SK-N-SH treated with all-trans-retinoic acid at 6 μM for 48 hours (cell line): ENCODE data around the gene VAV3.

Experiments used
- PPARA ChIP-seq: fragments of 250-450 bp; sonication (Bioruptor Pico); IDR thresholded peaks from 2 replicates; pipeline ENCODE4 v1.5.0; 2020; ENCODE audit warnings: mild to moderate bottlenecking, borderline replicate concordance
- ZNF8 ChIP-seq: fragments of 450-650 bp; formaldehyde crosslinking; IDR thresholded peaks from 2 replicates; pipeline ENCODE4 v1.5.0; 2020; ENCODE audit warnings: mild to moderate bottlenecking, moderate library complexity
- TF ChIP-seq, protein P1 (sequence below): fragments of 250-450 bp; sonication (Bioruptor Pico); IDR thresholded peaks from 2 replicates; pipeline ENCODE4 v1.5.1; 2021; ENCODE audit warnings: mild to moderate bottlenecking, moderate library complexity

GRCh38 chr1:107795994-107796393 lies 169.0 kb downstream of the VAV3 start:
- TF ChIP-seq PPARA (CRISPR knock-in tag) (no peak), ZNF8 (CRISPR knock-in tag) (no peak)
- TF ChIP-seq, protein P1, sequence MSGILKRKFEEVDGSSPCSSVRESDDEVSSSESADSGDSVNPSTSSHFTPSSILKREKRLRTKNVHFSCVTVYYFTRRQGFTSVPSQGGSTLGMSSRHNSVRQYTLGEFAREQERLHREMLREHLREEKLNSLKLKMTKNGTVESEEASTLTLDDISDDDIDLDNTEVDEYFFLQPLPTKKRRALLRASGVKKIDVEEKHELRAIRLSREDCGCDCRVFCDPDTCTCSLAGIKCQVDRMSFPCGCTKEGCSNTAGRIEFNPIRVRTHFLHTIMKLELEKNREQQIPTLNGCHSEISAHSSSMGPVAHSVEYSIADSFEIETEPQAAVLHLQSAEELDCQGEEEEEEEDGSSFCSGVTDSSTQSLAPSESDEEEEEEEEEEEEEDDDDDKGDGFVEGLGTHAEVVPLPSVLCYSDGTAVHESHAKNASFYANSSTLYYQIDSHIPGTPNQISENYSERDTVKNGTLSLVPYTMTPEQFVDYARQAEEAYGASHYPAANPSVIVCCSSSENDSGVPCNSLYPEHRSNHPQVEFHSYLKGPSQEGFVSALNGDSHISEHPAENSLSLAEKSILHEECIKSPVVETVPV (CRISPR knock-in tag): no peak
